ENCODE results near the gene SFXN3.

Gene SFXN3

DNA sequence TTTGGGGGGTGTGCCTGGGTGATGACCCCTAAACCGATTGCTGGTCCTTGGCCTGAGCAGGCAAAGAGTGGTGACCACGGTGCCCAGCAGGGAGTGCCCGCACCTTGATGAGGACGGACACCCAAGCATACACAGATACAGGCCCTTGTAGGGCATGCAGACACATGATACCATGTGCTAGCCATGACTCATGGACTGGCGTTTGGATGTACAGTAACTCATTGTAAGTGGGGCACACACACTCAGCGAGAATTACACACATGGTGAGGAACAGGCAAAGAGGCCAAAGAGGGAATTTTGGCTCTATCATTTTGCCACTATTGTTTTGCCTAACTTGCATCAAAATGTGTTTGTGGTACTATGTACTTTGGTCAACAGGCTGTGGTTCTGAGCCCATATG, 54.8 kb downstream of the SFXN3 start:
- FAIRE-seq: no peak

DNA sequence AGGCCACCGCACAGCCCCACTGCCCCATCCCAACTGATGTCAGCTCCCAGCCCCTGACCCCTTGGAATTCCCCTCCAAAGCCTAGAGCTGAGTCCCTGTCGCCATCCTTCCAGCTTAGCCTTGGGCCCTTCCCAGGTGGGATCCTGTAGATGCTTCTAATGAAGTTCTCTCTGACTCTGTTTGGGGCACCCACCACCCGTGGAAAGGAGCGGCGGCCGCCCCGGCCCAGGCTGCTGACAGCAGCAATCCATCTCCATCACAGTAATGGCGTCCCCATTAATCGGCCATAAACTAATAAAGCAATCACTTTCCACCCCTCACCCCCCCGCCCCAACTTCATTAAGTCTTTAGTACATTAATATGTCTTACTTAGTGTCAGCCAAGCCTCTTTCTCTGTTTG, 56.3 kb downstream of the SFXN3 start:
- no peak for FAIRE-seq

- FAIRE-seq: no peak
These were observed 56.9 kb downstream of the SFXN3 start for GRCh38 chr10:101087965-101088364.

DNA sequence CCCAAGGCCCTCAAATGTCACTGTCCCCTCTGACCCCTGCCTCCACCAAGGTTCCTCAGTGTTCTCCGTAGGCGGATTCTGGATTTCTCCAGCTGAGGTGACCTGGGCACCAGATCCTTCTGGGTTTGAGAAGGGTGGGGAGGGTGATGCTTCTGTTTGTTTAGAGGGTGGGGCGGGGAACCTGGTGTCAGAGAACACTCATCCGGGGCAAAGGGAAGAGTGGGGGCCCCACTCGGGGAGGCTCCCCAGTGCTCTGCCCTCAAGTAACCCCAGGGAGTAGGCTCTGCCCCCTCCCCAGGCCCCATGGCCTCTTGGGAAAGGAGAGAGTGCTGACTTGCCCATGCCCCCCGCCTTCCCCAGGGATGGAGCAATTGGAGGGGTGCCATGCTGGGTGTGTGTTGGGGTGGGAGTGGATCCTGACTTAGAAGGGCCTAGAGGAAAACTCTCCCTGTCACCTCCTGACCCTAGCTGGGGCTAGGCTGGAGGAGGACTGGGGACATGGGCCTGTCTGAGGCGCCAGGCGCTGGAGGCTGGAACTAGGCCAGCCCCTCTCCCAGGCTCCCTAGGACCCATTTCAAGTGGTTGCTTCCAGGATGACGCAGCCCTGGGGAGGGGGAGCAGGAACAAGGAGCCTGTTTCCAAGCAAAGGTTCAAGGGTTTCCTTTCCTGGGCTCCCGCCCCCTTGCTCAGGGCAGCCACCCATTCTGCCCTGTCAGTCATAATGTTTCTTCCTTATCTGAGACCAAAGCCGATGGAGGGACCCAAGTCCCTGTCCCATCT, 58.7 kb downstream of the SFXN3 start:
- no peak for FAIRE-seq

DNA sequence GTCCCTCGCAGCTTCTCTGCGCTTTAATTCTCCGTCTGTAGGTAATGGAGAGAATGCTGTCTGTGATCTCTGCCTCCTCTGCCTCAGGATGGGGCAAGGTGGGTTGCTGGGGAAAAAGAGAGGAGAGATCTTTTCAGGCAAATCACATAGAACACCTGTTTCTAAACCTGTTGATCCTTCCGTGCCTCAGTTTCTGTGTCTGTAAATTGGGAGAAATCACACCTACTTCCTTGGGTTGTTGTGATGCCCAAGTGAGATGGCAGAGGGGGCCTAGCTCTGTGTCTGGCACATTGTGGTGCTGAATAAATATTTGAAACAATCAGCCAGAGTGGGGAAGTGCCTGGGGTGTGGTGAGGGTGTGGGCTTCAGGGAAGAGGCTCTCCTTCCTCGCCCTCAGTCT, 59.6 kb downstream of the SFXN3 start:
- FAIRE-seq: no peak
